ENCODE measurements around the gene GADD45A.

GADD45A gene

GRCh38 chr1:67666636-67667035 is 18.4 kb upstream of the GADD45A start:
- FAIRE-seq (no peak), DNase-seq (ENCODE audit: low spot score) (no peak)

- no peak for DNase-seq (ENCODE audit: low spot score)
- FAIRE-seq: no peak
These were observed 16.3 kb upstream of the GADD45A start for GRCh38 chr1:67668660-67669059.

GRCh38 chr1:67672260-67672803 is 12.7 kb upstream of the GADD45A start:
- no peak for FAIRE-seq
- no peak for DNase-seq (ENCODE audit: low spot score)

- DNase-seq (ENCODE audit: low spot score) (no peak), FAIRE-seq (no peak)
These were observed 11.4 kb upstream of the GADD45A start for GRCh38 chr1:67673468-67674201.

GRCh38 chr1:67674260-67675011 is 10.6 kb upstream of the GADD45A start:
- FAIRE-seq (no peak), DNase-seq (ENCODE audit: low spot score) (no peak)

- DNase-seq (ENCODE audit: low spot score): no peak
- FAIRE-seq: no peak
These were observed 9.2 kb upstream of the GADD45A start for GRCh38 chr1:67675800-67676199.

- DNase-seq (ENCODE audit: low spot score) (no peak), FAIRE-seq (no peak)
These were observed 8.7 kb upstream of the GADD45A start for GRCh38 chr1:67676287-67676686.

GRCh38 chr1:67676946-67677345 is 8.1 kb upstream of the GADD45A start:
- no peak for DNase-seq (ENCODE audit: low spot score)
- no peak for FAIRE-seq

- FAIRE-seq: no peak
- no peak for DNase-seq (ENCODE audit: low spot score)
These were observed 7.6 kb upstream of the GADD45A start for GRCh38 chr1:67677408-67677807.

- DNase-seq (ENCODE audit: low spot score) (no peak), FAIRE-seq (no peak)
These were observed 7.1 kb upstream of the GADD45A start for GRCh38 chr1:67677930-67678329.

GRCh38 chr1:67679691-67680090 is 5.3 kb upstream of the GADD45A start:
- FAIRE-seq (no peak), DNase-seq (ENCODE audit: low spot score) (peak; percentile 29)

- FAIRE-seq (no peak), DNase-seq (ENCODE audit: low spot score) (no peak)
These were observed 4.5 kb upstream of the GADD45A start for GRCh38 chr1:67680486-67680885.

GRCh38 chr1:67682659-67683197 is 2.3 kb upstream of the GADD45A start:
- peak; percentile 90 for FAIRE-seq
- peak; percentile 97 for DNase-seq (ENCODE audit: low spot score)

GRCh38 chr1:67683316-67683715 is 1.7 kb upstream of the GADD45A start:
- DNase-seq (ENCODE audit: low spot score) (peak; percentile 81), FAIRE-seq (peak; percentile 90)

GRCh38 chr1:67683766-67684525 is 1.1 kb upstream of the GADD45A start:
- FAIRE-seq: peak; percentile 36
- DNase-seq (ENCODE audit: low spot score): peak; percentile 86

GRCh38 chr1:67684526-67685066 is 405 bp upstream of the GADD45A start:
- DNase-seq (ENCODE audit: low spot score): no peak
- no peak for FAIRE-seq

GRCh38 chr1:67685558-67686266 is 711 bp downstream of the GADD45A start:
- DNase-seq (ENCODE audit: low spot score) (peak; percentile 39), FAIRE-seq (no peak)

GRCh38 chr1:67686267-67687197 is 1.5 kb downstream of the GADD45A start:
- FAIRE-seq (peak; percentile 95), DNase-seq (ENCODE audit: low spot score) (peak; percentile 99)

GRCh38 chr1:67687198-67687545 is 2.2 kb downstream of the GADD45A start:
- peak; percentile 27 for DNase-seq (ENCODE audit: low spot score)
- no peak for FAIRE-seq

- peak; percentile 97 for FAIRE-seq
- peak; percentile 90 for DNase-seq (ENCODE audit: low spot score)
These were observed 2.6 kb downstream of the GADD45A start for GRCh38 chr1:67687649-67688048.
